Measurements from ENCODE around the gene AFG1L. TPM values are rescaled to one million over a fixed set of nuclear protein-coding genes. Genes with fewer than 3 reads are reported as not detected.
A peak's percentile ranks its signal among the peaks of the same experiment; 100 is the strongest.
"Not testable (repeated sequence)": the region's sequence is repeated elsewhere in the genome, so short reads cannot be mapped to it uniquely, and the experiment has no call there.

AFG1L gene
- total RNA-seq, 1 experiment from 2014 or later = 7.2 TPM

DNA sequence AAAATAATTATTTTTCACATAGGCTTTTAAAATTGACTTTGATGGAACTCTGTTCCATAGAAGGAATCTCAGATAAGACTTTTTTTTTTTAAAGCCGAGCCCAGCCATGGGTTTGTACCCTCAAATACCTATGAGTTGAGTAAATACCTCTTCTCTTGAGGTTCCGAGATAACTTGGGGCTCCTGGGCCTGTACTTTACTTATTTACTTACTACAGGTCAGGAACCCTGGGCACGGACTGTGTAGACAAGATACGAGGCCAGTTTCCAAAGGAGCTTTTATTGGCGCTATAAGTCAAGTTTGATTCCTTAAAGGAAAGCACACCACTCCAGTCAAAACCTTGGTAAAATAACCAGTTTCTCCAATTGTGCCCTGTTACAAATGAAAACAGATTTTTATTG lies 7.5 kb downstream of the AFG1L start:
- no peaks in the 10 kb centered on the region for H3K36me3 Mint-ChIP-seq (ENCODE audit: insufficient read depth, unreplicated experiment)
- H3K9me3 Mint-ChIP-seq (ENCODE audit: unreplicated experiment) = no peaks in the 10 kb centered on the region
- H3K27ac Mint-ChIP-seq (ENCODE audit: unreplicated experiment) = no peak overlapping the region
- DNase-seq = peak; percentile 14 to 56
- Histone ChIP-seq H3K9me3 (no peaks in the 10 kb centered on the region), H3K27me3 (replicated peaks; ENCODE audit: control insufficient read depth, insufficient read depth, low read length) (no peaks in the 10 kb centered on the region), H3K4me3 (ENCODE audit: low read depth, low read length) (no peak overlapping the region), H3K36me3 (ENCODE audit: control insufficient read depth, insufficient read depth, low read length) (no peaks in the 10 kb centered on the region), H3K4me1 (peaks cover 17% of the 10 kb centered on the region; the same call in 1 of the 2 replicates)
- H3K4me3 Mint-ChIP-seq (ENCODE audit: unreplicated experiment) = no peak overlapping the region
- ChIA-PET POLR2A (no interaction called here), CTCF (no interaction called here)
- no TSS peak for BruUV-seq (replicated peaks)
- TF ChIP-seq, protein P1, sequence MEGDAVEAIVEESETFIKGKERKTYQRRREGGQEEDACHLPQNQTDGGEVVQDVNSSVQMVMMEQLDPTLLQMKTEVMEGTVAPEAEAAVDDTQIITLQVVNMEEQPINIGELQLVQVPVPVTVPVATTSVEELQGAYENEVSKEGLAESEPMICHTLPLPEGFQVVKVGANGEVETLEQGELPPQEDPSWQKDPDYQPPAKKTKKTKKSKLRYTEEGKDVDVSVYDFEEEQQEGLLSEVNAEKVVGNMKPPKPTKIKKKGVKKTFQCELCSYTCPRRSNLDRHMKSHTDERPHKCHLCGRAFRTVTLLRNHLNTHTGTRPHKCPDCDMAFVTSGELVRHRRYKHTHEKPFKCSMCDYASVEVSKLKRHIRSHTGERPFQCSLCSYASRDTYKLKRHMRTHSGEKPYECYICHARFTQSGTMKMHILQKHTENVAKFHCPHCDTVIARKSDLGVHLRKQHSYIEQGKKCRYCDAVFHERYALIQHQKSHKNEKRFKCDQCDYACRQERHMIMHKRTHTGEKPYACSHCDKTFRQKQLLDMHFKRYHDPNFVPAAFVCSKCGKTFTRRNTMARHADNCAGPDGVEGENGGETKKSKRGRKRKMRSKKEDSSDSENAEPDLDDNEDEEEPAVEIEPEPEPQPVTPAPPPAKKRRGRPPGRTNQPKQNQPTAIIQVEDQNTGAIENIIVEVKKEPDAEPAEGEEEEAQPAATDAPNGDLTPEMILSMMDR (IDR thresholded peaks at IDR 0.05; ENCODE audit: insufficient read depth in 1 of 2, low read depth in 1 of 2, low read length in 1 of 2, severe bottlenecking in 1 of 2, unreplicated experiment in 1 of 2) = no peak
- H3K27me3 Mint-ChIP-seq (ENCODE audit: insufficient read depth, unreplicated experiment) = no peaks in the 10 kb centered on the region
- H3K4me1 Mint-ChIP-seq (ENCODE audit: low read depth, unreplicated experiment) = no peaks in the 10 kb centered on the region
- intact Hi-C loops (cut with micrococcal nuclease; ENCODE audit: unreplicated experiment) = no loop called here

DNA sequence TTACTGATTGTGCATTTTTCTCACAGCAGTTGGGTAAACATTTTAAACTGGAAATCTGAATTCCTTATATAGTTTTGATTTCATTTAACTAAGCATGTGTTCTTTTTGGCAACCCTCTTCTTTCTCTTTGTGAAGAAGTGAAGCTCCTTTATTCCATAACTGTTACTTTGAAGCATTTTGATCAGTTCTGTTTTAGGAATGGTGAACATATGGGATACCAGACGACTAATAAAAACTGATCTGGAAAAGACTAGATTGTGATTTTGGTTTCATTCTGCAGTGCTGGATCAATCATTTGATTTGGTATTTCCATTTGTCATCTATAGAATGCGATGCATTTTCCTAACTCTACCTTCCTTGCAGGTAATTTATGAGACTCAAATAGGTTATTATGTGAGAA lies 9.8 kb downstream of the AFG1L start:
- Histone ChIP-seq H3K27me3 (replicated peaks; ENCODE audit: control insufficient read depth, insufficient read depth, low read length) (no peaks in the 10 kb centered on the region), H3K4me1 (peaks cover 17% of the 10 kb centered on the region; the same call in 1 of the 2 replicates), H3K36me3 (ENCODE audit: control insufficient read depth, insufficient read depth, low read length) (no peaks in the 10 kb centered on the region), H3K4me3 (ENCODE audit: low read depth, low read length) (no peak overlapping the region), H3K9me3 (no peaks in the 10 kb centered on the region)
- DNase-seq = no peak
- BruUV-seq (replicated peaks) = no TSS peak
- Mint-ChIP-seq H3K9me3 (ENCODE audit: unreplicated experiment) (no peaks in the 10 kb centered on the region), H3K4me3 (ENCODE audit: unreplicated experiment) (no peak overlapping the region), H3K27me3 (ENCODE audit: insufficient read depth, unreplicated experiment) (no peaks in the 10 kb centered on the region), H3K27ac (ENCODE audit: unreplicated experiment) (no peak overlapping the region), H3K4me1 (ENCODE audit: low read depth, unreplicated experiment) (no peaks in the 10 kb centered on the region), H3K36me3 (ENCODE audit: insufficient read depth, unreplicated experiment) (no peaks in the 10 kb centered on the region)
- intact Hi-C loops (cut with micrococcal nuclease; ENCODE audit: unreplicated experiment) = no loop called here
- TF ChIP-seq, protein P1 (IDR thresholded peaks at IDR 0.05; ENCODE audit: insufficient read depth in 1 of 2, low read depth in 1 of 2, low read length in 1 of 2, severe bottlenecking in 1 of 2, unreplicated experiment in 1 of 2) = no peak
- ChIA-PET CTCF (no interaction called here), POLR2A (no interaction called here)

DNA sequence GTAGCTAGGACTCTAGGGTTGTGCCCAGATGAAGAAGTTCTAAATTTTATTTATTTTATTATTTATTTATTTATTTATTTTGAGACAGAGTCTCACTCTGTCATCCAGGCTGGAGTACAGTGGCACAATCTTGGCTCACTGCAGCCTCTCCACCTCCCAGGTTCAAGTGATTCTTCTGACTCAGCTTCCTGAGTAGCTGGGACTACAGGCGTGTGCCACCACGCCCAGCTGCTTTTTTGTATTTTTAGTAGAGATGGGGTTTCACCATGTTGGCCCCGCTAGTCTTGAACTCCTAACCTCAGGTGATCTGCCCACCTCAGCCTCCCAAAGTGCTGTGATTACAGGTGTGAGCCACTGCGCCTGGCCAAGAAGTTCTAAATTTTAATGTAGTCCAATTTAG lies 13.8 kb downstream of the AFG1L start:
- H3K36me3 Mint-ChIP-seq (ENCODE audit: insufficient read depth, unreplicated experiment); H3K9me3 Mint-ChIP-seq (ENCODE audit: unreplicated experiment); DNase-seq; H3K27me3 ChIP-seq (replicated peaks; ENCODE audit: control insufficient read depth, insufficient read depth, low read length); BruUV-seq (replicated peaks); H3K4me3 ChIP-seq (ENCODE audit: low read depth, low read length); H3K36me3 ChIP-seq (ENCODE audit: control insufficient read depth, insufficient read depth, low read length); intact Hi-C loops (cut with micrococcal nuclease; ENCODE audit: unreplicated experiment); CTCF ChIA-PET; H3K27me3 Mint-ChIP-seq (ENCODE audit: insufficient read depth, unreplicated experiment); H3K27ac Mint-ChIP-seq (ENCODE audit: unreplicated experiment); H3K9me3 ChIP-seq; POLR2A ChIA-PET; H3K4me3 Mint-ChIP-seq (ENCODE audit: unreplicated experiment); H3K4me1 Mint-ChIP-seq (ENCODE audit: low read depth, unreplicated experiment): not testable (repeated sequence)
- H3K4me1 ChIP-seq = peaks cover 14% of the 10 kb centered on the region

DNA sequence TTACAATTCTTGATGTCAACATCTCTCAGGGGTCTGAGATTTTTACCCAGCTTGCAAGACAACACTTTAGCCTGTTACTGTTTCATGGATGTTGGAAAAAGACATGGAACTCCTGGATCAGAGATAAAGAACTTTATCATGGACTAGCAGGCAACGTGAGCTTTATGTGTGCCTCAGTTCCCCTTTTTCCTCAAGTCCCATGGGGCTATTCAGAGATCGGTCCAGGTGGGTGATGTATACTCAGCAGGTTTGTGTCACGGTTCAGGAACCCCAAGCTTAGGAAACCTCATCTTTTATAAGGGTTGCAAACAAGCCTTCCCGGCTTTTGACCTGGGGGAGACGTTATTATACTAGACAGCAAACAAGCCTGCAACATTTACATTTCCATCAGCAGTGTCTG lies 15.0 kb downstream of the AFG1L start:
- Mint-ChIP-seq H3K4me1 (ENCODE audit: low read depth, unreplicated experiment) (peaks cover 8% of the 10 kb centered on the region), H3K36me3 (ENCODE audit: insufficient read depth, unreplicated experiment) (no peaks in the 10 kb centered on the region), H3K27me3 (ENCODE audit: insufficient read depth, unreplicated experiment) (no peaks in the 10 kb centered on the region), H3K9me3 (ENCODE audit: unreplicated experiment) (no peaks in the 10 kb centered on the region), H3K27ac (ENCODE audit: unreplicated experiment) (no peak overlapping the region), H3K4me3 (ENCODE audit: unreplicated experiment) (no peak overlapping the region)
- intact Hi-C loops (cut with micrococcal nuclease; ENCODE audit: unreplicated experiment) = no loop called here
- no peak overlapping the region for H3K4me3 ChIP-seq (ENCODE audit: low read depth, low read length)
- ChIA-PET POLR2A (interaction anchor here (0.5 kb wide), 1 partner anchor 48 kb away, joined by 5 read pairs; no protein-coding TSS in a partner anchor), CTCF (no interaction called here)
- no peaks in the 10 kb centered on the region for H3K36me3 ChIP-seq (ENCODE audit: control insufficient read depth, insufficient read depth, low read length)
- H3K4me1 ChIP-seq = peaks cover 14% of the 10 kb centered on the region
- TF ChIP-seq, protein P1 (IDR thresholded peaks at IDR 0.05; ENCODE audit: insufficient read depth in 1 of 2, low read depth in 1 of 2, low read length in 1 of 2, severe bottlenecking in 1 of 2, unreplicated experiment in 1 of 2) = no peak
- no peaks in the 10 kb centered on the region for H3K27me3 ChIP-seq (replicated peaks; ENCODE audit: control insufficient read depth, insufficient read depth, low read length)
- no peak for DNase-seq
- no peaks in the 10 kb centered on the region for H3K9me3 ChIP-seq
- no TSS peak for BruUV-seq (replicated peaks)
